Measurements from ENCODE around the gene DST. TPM values are rescaled to one million over a fixed set of nuclear protein-coding genes. Genes with fewer than 3 reads are reported as not detected.

The DST gene
- total RNA-seq, 1 experiment from 2014 or later: 144 TPM

- no peaks in the 10 kb centered on the region for H3K9me3 ChIP-seq (ENCODE audit: control insufficient read depth in 1 of 2, insufficient read depth in 1 of 2, low read depth in 1 of 2, low read length in 2 of 2)
- ChIA-PET POLR2A (no interaction called here), CTCF (no interaction called here), RAD21 (ENCODE audit: low non-redundant PET in 1 of 2, low total read pairs in 2 of 2, uncharacterized antibody in 2 of 2, unreplicated experiment in 2 of 2) (no interaction called here)
- TF ChIP-seq SP1 (IDR thresholded peaks at IDR 0.05; ENCODE audit: low read depth) (no peak), MAX (IDR thresholded peaks at IDR 0.05) (no peak), REST (IDR thresholded peaks at IDR 0.05; ENCODE audit: low read depth) (no peak), YY1 (IDR thresholded peaks at IDR 0.05; ENCODE audit: extremely low read depth, insufficient replicate concordance, low read depth, low read length) (no peak), POLR2A (IDR thresholded peaks at IDR 0.05; ENCODE audit: borderline replicate concordance, extremely low read depth, insufficient read depth, insufficient read length) (no peak), TCF7L2 (IDR thresholded peaks at IDR 0.05; ENCODE audit: borderline replicate concordance, extremely low read depth, insufficient read depth, insufficient read length) (no peak), ZFX (IDR thresholded peaks at IDR 0.05) (no peak), RAD21 (IDR thresholded peaks at IDR 0.05; ENCODE audit: low read depth) (no peak), CTCF (IDR thresholded peaks at IDR 0.05 in 2 of 3, conservative IDR thresholded peaks at IDR 0.05 in 1 of 3; ENCODE audit: borderline replicate concordance in 1 of 3, insufficient read depth in 1 of 3, low read depth in 2 of 3, low read length in 2 of 3) (no peak), ZNF274 (IDR thresholded peaks at IDR 0.05; ENCODE audit: low read depth, low read length) (no peak), EZH2phosphoT487 (IDR thresholded peaks at IDR 0.05; ENCODE audit: borderline replicate concordance) (no peak), ELF1 (IDR thresholded peaks at IDR 0.05; ENCODE audit: borderline replicate concordance, low read depth) (no peak), ATF3 (IDR thresholded peaks at IDR 0.05) (no peak), JUND (IDR thresholded peaks at IDR 0.05) (no peak), SRF (IDR thresholded peaks at IDR 0.05; ENCODE audit: low read depth) (no peak)
- DNase-seq (ENCODE audit: low read depth, low spot score) (no peak), ATAC-seq (no peak)
- H3K79me2 ChIP-seq (ENCODE audit: insufficient read depth, low read length): no peaks in the 10 kb centered on the region
- no peaks in the 10 kb centered on the region for H3K9me2 ChIP-seq (ENCODE audit: insufficient read depth)
- no peaks in the 10 kb centered on the region for H3K4me1 ChIP-seq (ENCODE audit: control insufficient read depth in 1 of 2, insufficient read depth in 2 of 2, low read length in 2 of 2)
- no TSS peak for BruUV-seq (replicated peaks)
- H3K9ac ChIP-seq (ENCODE audit: low read length): no peak overlapping the region
- no peaks in the 10 kb centered on the region for H4K20me1 ChIP-seq (ENCODE audit: insufficient read depth)
- H3K27ac ChIP-seq (ENCODE audit: low read depth, low read length): no peak overlapping the region
- H3K36me3 ChIP-seq (ENCODE audit: control insufficient read depth in 1 of 2, insufficient read depth in 2 of 2, low read length in 2 of 2): peaks cover 24 to 30% of the 10 kb centered on the region in 2 experiments; a peak in 3 of 4 replicates
- no peak overlapping the region for H2AFZ ChIP-seq (ENCODE audit: low read depth, low read length, poor library complexity, severe bottlenecking)
- no peaks in the 10 kb centered on the region for H3K27me3 ChIP-seq (ENCODE audit: insufficient read depth, low read length)
- H3K4me2 ChIP-seq (ENCODE audit: low read length): no peak overlapping the region
- no peak overlapping the region for H3K4me3 ChIP-seq (replicated peaks in 1 of 2; ENCODE audit: low read depth in 1 of 2, low read length in 2 of 2)
- intact Hi-C loops (cut with micrococcal nuclease): no loop called here
Observed at GRCh38 chr6:56481957-56482356, 160.7 kb downstream of the DST start.
